Panc1 (cell line): ENCODE measurements around the gene UQCC3. TPM values are rescaled to one million over a fixed set of nuclear protein-coding genes. Genes with fewer than 3 reads are reported as not detected.

Experiments used
- ATAC-seq: fragments of 200-7000 bp; cut with Tn5 transposase; 2 replicates; pipeline ENCODE4 v1.9.1; 2020; ENCODE audit warnings: mild to moderate bottlenecking, moderate library complexity
- BruUV-seq: library from RNA; stranded (reverse); fragments of 400-500 nt; replicated peaks from 2 replicates; lab custom pipeline; 2021; lab: Mats Ljungman, UMichigan
- CTCF ChIA-PET: fragments of 300-600 bp; sonication (Branson Sonifier 250); formaldehyde crosslinking; loops from one replicate; lab custom pipeline; 2022; ENCODE audit warnings: antibody characterized with exemption; lab: Charles Lee
- POLR2A ChIA-PET: fragments of 300-600 bp; sonication (Branson Sonifier 250); formaldehyde crosslinking; loops from one replicate; lab custom pipeline; 2022; ENCODE audit warnings: antibody characterized with exemption; lab: Charles Lee
- DNase-seq: peaks from one replicate; pipeline ENCODE4 v3.0.0-alpha.2; 2010; ENCODE audit warnings: low read depth, low spot score
- H3K27ac ChIP-seq: 2 replicates; pipeline ENCODE4 v1.5.1; 2011; ENCODE audit warnings: mild to moderate bottlenecking, low read length, inconsistent platforms
- H3K27me3 ChIP-seq: fragments of 200-500 bp; sonication (Bioruptor generic); 2 replicates; pipeline ENCODE4 v1.6.0; 2014; ENCODE audit warnings: low read length, inconsistent platforms; ENCODE audit not compliant: control insufficient read depth, insufficient read depth
- H3K36me3 ChIP-seq: fragments of 200-500 bp; sonication (Bioruptor generic); 2 replicates; pipeline ENCODE4 v1.5.1; 2014; ENCODE audit warnings: inconsistent platforms, mild to moderate bottlenecking, low read length, moderate library complexity; ENCODE audit not compliant: control insufficient read depth, insufficient read depth
- H3K4me1 ChIP-seq: 2 replicates; pipeline ENCODE4 v1.5.1; 2011; ENCODE audit warnings: inconsistent platforms, mild to moderate bottlenecking, low read length, moderate library complexity; ENCODE audit not compliant: control insufficient read depth, insufficient read depth
- H3K4me3 ChIP-seq, 2 experiments: 2 replicates each; pipeline ENCODE4 v1.5.1; 2011 to 2012; ENCODE audit warnings: low read depth in 2 of 2, low read length in 2 of 2, mild to moderate bottlenecking in 2 of 2, inconsistent platforms in 1 of 2, moderate library complexity in 1 of 2
- H3K9me3 ChIP-seq: fragments of 200-500 bp; sonication (Bioruptor generic); 2 replicates; pipeline ENCODE4 v1.5.1; 2014; ENCODE audit warnings: low read depth, mild to moderate bottlenecking, inconsistent platforms, low read length, moderate library complexity; ENCODE audit not compliant: control insufficient read depth, insufficient read depth
- POLR2AphosphoS5 ChIP-seq: IDR thresholded peaks from 2 replicates; pipeline ENCODE4 v1.6.1; 2012; ENCODE audit warnings: mild to moderate bottlenecking, low read depth, low read length, moderate library complexity
- SIN3A ChIP-seq: IDR thresholded peaks from 2 replicates; pipeline ENCODE4 v1.6.1; 2012; ENCODE audit warnings: low read depth, mild to moderate bottlenecking, low read length, moderate library complexity, borderline replicate concordance; ENCODE audit not compliant: insufficient read depth
- TCF7L2 ChIP-seq: IDR thresholded peaks from 2 replicates; pipeline ENCODE4 v1.6.1; 2011; ENCODE audit warnings: mild to moderate bottlenecking, low read depth, low read length, inconsistent platforms
- in situ Hi-C: cut with HindIII; loops from 2 replicates; pipeline ENCODE4 v1.10.0; 2016; ENCODE audit warnings: low sequenced_read_pairs, low pct_unique_long_range_greater_than_20kb
- intact Hi-C: fragments of 100-400 bp; cut with micrococcal nuclease; formaldehyde crosslinking; loops from one replicate; pipeline ENCODE4 v1.10.0; 2022; ENCODE audit not compliant: unreplicated experiment
- total RNA-seq: library from RNA; stranded (reverse); gene quantifications from one replicate; pipeline ENCODE4 v1.2.1, GENCODE V29; 2021; ENCODE audit not compliant: unreplicated experiment
- TF ChIP-seq, protein P1 (sequence below): fragments of 450-650 bp; IDR thresholded peaks from 2 replicates; pipeline ENCODE4 v1.5.1; 2017; ENCODE audit warnings: mild to moderate bottlenecking
- TF ChIP-seq, protein P2 (sequence below), 2 experiments: IDR thresholded peaks; 2 replicates each; pipeline ENCODE4 v1.6.1; 2011 to 2012; ENCODE audit warnings: low read depth in 2 of 2, control low read depth in 1 of 2, low read length in 1 of 2, mild to moderate bottlenecking in 1 of 2, moderate library complexity in 1 of 2; ENCODE audit not compliant: insufficient read depth in 1 of 2

Gene UQCC3
- total RNA-seq, 1 experiment from 2014 or later = 7.4 TPM

GRCh38 chr11:62706850-62707247, 35.4 kb downstream of the UQCC3 start:
- Histone ChIP-seq H3K27ac (peak overlapping the region; percentile 80), H3K36me3 (no peaks in the 10 kb centered on the region; the same call in 1 of the 2 replicates), H3K4me3 (peak overlapping the region; percentile 77 to 89; a peak in 3 of 4 replicates), H3K27me3 (no peaks in the 10 kb centered on the region), H3K9me3 (no peaks in the 10 kb centered on the region), H3K4me1 (peaks cover 23% of the 10 kb centered on the region)
- no TSS peak for BruUV-seq
- intact Hi-C loops (no loop called here), in situ Hi-C loops (no loop called here)
- ChIA-PET POLR2A (no interaction called here), CTCF (no interaction called here)
- DNase-seq (no peak), ATAC-seq (no peak)
- TF ChIP-seq, protein P1, sequence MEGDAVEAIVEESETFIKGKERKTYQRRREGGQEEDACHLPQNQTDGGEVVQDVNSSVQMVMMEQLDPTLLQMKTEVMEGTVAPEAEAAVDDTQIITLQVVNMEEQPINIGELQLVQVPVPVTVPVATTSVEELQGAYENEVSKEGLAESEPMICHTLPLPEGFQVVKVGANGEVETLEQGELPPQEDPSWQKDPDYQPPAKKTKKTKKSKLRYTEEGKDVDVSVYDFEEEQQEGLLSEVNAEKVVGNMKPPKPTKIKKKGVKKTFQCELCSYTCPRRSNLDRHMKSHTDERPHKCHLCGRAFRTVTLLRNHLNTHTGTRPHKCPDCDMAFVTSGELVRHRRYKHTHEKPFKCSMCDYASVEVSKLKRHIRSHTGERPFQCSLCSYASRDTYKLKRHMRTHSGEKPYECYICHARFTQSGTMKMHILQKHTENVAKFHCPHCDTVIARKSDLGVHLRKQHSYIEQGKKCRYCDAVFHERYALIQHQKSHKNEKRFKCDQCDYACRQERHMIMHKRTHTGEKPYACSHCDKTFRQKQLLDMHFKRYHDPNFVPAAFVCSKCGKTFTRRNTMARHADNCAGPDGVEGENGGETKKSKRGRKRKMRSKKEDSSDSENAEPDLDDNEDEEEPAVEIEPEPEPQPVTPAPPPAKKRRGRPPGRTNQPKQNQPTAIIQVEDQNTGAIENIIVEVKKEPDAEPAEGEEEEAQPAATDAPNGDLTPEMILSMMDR = no peak
- TF ChIP-seq POLR2AphosphoS5 (no peak), TCF7L2 (no peak), SIN3A (no peak)
- TF ChIP-seq, protein P2, sequence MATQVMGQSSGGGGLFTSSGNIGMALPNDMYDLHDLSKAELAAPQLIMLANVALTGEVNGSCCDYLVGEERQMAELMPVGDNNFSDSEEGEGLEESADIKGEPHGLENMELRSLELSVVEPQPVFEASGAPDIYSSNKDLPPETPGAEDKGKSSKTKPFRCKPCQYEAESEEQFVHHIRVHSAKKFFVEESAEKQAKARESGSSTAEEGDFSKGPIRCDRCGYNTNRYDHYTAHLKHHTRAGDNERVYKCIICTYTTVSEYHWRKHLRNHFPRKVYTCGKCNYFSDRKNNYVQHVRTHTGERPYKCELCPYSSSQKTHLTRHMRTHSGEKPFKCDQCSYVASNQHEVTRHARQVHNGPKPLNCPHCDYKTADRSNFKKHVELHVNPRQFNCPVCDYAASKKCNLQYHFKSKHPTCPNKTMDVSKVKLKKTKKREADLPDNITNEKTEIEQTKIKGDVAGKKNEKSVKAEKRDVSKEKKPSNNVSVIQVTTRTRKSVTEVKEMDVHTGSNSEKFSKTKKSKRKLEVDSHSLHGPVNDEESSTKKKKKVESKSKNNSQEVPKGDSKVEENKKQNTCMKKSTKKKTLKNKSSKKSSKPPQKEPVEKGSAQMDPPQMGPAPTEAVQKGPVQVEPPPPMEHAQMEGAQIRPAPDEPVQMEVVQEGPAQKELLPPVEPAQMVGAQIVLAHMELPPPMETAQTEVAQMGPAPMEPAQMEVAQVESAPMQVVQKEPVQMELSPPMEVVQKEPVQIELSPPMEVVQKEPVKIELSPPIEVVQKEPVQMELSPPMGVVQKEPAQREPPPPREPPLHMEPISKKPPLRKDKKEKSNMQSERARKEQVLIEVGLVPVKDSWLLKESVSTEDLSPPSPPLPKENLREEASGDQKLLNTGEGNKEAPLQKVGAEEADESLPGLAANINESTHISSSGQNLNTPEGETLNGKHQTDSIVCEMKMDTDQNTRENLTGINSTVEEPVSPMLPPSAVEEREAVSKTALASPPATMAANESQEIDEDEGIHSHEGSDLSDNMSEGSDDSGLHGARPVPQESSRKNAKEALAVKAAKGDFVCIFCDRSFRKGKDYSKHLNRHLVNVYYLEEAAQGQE (IDR thresholded peaks at IDR 0.05; ENCODE audit: insufficient read depth in 1 of 2, low read depth in 2 of 2, low read length in 1 of 2) = no peak

DNA sequence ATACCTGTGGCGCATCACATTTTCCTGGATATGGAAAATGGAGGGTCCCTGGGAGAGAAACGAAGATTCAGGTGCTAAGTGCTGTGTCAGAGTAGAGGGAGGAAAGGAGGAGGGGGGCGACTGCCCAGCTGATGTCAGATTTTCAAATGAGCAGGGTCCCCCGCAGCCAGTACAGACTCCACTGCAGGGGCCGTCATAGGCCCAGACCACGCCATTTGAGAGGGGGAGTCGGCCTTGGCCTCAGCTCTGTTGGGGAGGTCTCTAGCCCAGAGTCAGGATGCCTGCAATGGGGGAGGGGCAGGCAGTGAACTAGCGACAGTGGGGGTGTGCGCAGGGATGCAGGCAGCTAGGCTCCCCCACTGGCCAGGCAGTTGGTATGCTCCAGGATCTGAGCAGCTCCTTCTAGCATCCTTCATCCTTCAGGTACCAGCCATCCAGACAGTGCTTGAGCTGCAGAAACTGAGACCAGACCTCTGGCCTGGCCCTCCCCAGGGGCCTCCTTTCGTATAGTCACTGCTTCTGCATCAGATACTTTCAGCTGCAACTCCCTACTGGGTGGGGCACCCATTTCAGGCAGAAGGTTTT, 35.9 kb downstream of the UQCC3 start, which contains the start of the genes BSCL2 and GNG3:
Gene BSCL2 (minus strand): TSS at position 148 of the 585 bp plus-strand sequence. CDS start 229 bp downstream, outside the sequence.
Gene GNG3 (plus strand): TSS at position 400 of the 585 bp plus-strand sequence. CDS start 620 bp downstream, outside the sequence.
- H3K27ac ChIP-seq = peak within 1 kb of the TSS; percentile 80
- no peak for DNase-seq
- TF ChIP-seq, protein P1 = no peak
- TF ChIP-seq, protein P2 (IDR thresholded peaks at IDR 0.05; ENCODE audit: insufficient read depth in 1 of 2, low read depth in 2 of 2, low read length in 1 of 2) = no peak
- TF ChIP-seq POLR2AphosphoS5 (no peak), SIN3A (no peak), TCF7L2 (no peak)
- no TSS peak for BruUV-seq
- H3K27me3 ChIP-seq = no peaks in the 10 kb centered on the region
- intact Hi-C loops = no loop called here
- H3K4me1 ChIP-seq = peaks cover 23% of the 10 kb centered on the region
- H3K36me3 ChIP-seq = no peaks in the 10 kb centered on the region; the same call in 1 of the 2 replicates
- ChIA-PET CTCF (no interaction called here), POLR2A (no interaction called here)
- peak within 1 kb of the TSS; percentile 77 to 89 for H3K4me3 ChIP-seq
- in situ Hi-C loops = no loop called here
- ATAC-seq = no peak
- H3K9me3 ChIP-seq = no peaks in the 10 kb centered on the region
